Body of pancreas (tissue), 4 donors: Measurements from ENCODE around the gene HNRNPU. TPM values are rescaled to one million over a fixed set of nuclear protein-coding genes. Genes with fewer than 3 reads are reported as not detected.

Experiments
- ATAC-seq: fragments of 150-250 bp; one replicate; pipeline ENCODE4 v1.9.1; 2016
- DNase-seq, 4 donors: peaks; one replicate each; pipeline ENCODE4 v3.0.0-alpha.2; 2019
- H3K27ac ChIP-seq, 4 donors: fragments of 200-600 bp; sonication (generic); 1 replicate in 3 of 4; 2 replicates in 1 of 4; pipeline versions ENCODE4 v1.5.1 to v1.6.1; 2016 to 2019; ENCODE audit warnings: mild to moderate bottlenecking in 1 of 4, mixed read lengths in 1 of 4, moderate library complexity in 1 of 4
- H3K27me3 ChIP-seq, 2 donors: fragments of 200-600 bp; sonication (generic); one replicate each; pipeline ENCODE4 v1.6.0; 2016; ENCODE audit warnings: mild to moderate bottlenecking in 1 of 2
- H3K36me3 ChIP-seq, 2 donors: fragments of 200-600 bp; sonication (generic); replicated peaks in 1 of 2; 2 replicates each; pipeline ENCODE4 v1.5.1; 2016; ENCODE audit warnings: low read depth in 2 of 2; ENCODE audit not compliant: insufficient read depth in 1 of 2
- H3K4me1 ChIP-seq: fragments of 200-600 bp; sonication (generic); one replicate; pipeline ENCODE4 v1.6.0; 2016
- H3K4me3 ChIP-seq, 2 donors: fragments of 200-600 bp; sonication (generic); 1 replicate in 1 of 2; 2 replicates in 1 of 2; pipeline ENCODE4 v1.5.1; 2016 to 2019
- H3K9me3 ChIP-seq, 3 donors: fragments of 200-600 bp; sonication (generic); 1 replicate in 2 of 3; 2 replicates in 1 of 3; pipeline ENCODE4 v1.5.1; 2016
- CTCF ChIP-seq, 7 experiments: fragments of 450-650 bp in 4 of 7; fragments of 200-600 bp in 3 of 7; sonication (generic) in 3 of 7; IDR thresholded peaks; one replicate each; pipeline ENCODE4 v1.5.1; 2016 to 2019; ENCODE audit warnings: antibody characterized with exemption in 7 of 7
- POLR2A ChIP-seq, 3 donors: fragments of 450-650 bp; IDR thresholded peaks; one replicate each; pipeline ENCODE4 v1.6.1; 2016; ENCODE audit warnings: antibody characterized with exemption in 3 of 3, mild to moderate bottlenecking in 2 of 3
- WGBS, 2 donors: methylation state at CpG; one replicate each; pipeline ENCODE4 v1.1.5; 2017; 5-methylcytosine and 5-hydroxymethylcytosine counted together
- intact Hi-C: fragments of 100-400 bp; cut with DNase I; formaldehyde crosslinking; loops from one replicate; pipeline ENCODE4 v1.15.1; 2023
- total RNA-seq, 2 donors: library from RNA; depleted of rRNA; stranded (reverse); fragments of >200 nt; gene quantifications; one replicate each; pipeline ENCODE4 v1.1.0, GENCODE V29; 2016

Gene HNRNPU
- total RNA-seq, 2 donors from 2014 or later = 201 to 294 TPM

- no peak for DNase-seq
- no peaks in the 10 kb centered on the region for H3K9me3 ChIP-seq
- H3K4me3 ChIP-seq = no peak overlapping the region
- no peak for ATAC-seq
- H3K27ac ChIP-seq = no peak overlapping the region
- TF ChIP-seq POLR2A (IDR thresholded peaks at IDR 0.05) (no peak), CTCF (IDR thresholded peaks at IDR 0.05) (no peak)
- intact Hi-C loops = no loop called here
- H3K4me1 ChIP-seq = no peaks in the 10 kb centered on the region
- no peaks in the 10 kb centered on the region for H3K27me3 ChIP-seq
- no peaks in the 10 kb centered on the region for H3K36me3 ChIP-seq
- WGBS, 2 donors = 62 to 72% methylated on average over 15 of the region's 15 CpGs
Observed at GRCh38 chr1:244897476-244898254, 33.3 kb upstream of the HNRNPU start.

DNA sequence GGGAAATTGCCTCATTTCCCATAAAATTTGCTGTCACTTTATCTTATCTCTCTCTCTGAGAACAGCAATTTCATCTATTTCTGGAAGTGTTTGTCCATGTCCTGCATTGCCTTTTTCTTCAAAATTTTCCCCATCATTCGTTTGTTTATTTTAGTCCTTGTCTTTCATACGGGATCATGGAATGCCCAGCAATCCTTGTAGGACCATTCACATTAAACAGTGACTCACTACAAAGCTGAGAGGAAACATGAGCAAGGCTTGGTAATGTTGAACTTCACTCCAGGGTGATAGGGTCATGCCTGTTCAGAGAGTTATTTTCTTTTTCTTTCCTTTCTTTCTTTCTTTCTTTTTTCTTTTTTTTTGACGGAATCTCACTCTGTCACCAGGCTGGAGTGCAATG, 32.2 kb upstream of the HNRNPU start:
- Histone ChIP-seq H3K9me3 (no peaks in the 10 kb centered on the region), H3K27ac (no peak overlapping the region), H3K4me3 (no peak overlapping the region), H3K27me3 (no peaks in the 10 kb centered on the region), H3K36me3 (no peaks in the 10 kb centered on the region), H3K4me1 (no peaks in the 10 kb centered on the region)
- WGBS, 2 donors = 64 to 70% methylated on average over 3 of the region's 3 CpGs
- DNase-seq (no peak), ATAC-seq (no peak)
- TF ChIP-seq POLR2A (IDR thresholded peaks at IDR 0.05) (no peak), CTCF (IDR thresholded peaks at IDR 0.05) (no peak)
- intact Hi-C loops = no loop called here

DNA sequence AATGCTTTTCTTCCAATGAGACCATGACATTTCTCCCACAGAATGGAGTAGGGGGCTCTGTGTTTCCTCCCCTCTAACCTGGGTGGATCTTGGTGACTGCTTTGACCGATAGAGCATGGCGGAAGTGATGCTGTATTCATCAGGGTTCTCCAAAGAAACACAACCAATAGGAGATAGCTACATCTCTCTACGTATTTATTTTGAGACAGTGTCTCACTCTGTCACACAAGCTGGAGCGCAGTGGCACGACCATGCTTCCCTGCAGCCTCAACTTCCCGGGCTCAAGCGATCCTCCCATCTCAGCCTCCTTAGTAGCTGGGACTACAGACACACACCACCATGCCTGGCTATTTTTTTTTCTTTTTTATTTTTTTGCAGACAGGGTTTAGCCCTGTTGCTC, 29.5 kb upstream of the HNRNPU start:
- ATAC-seq (no peak), DNase-seq (no peak)
- Histone ChIP-seq H3K4me1 (no peaks in the 10 kb centered on the region), H3K27me3 (no peaks in the 10 kb centered on the region), H3K9me3 (no peaks in the 10 kb centered on the region), H3K27ac (no peak overlapping the region), H3K4me3 (no peak overlapping the region), H3K36me3 (no peaks in the 10 kb centered on the region)
- intact Hi-C loops = no loop called here
- TF ChIP-seq CTCF (IDR thresholded peaks at IDR 0.05) = no peak
- WGBS, 2 donors = 76 to 90% methylated on average over 7 of the region's 7 CpGs

DNA sequence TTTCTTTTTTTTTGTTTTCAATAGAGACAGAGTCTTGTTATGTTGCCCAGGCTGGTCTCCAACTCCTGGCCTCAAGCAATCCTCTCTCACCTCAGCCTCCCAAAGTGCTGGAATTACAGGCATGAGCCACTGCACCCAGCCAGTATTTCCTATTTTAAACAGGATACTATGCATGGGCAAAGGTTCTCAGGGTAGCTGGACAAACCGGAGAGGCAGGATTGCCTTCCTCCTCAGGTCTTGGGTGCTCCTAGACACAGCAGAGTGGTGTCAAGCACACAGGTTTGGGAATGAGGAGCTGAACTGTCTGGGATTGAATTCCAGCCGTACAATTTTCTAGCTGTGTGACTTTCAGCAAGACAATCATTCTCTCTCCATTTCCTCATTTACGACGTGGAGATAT, 22.9 kb upstream of the HNRNPU start:
- H3K4me1 ChIP-seq = no peaks in the 10 kb centered on the region
- no peaks in the 10 kb centered on the region for H3K9me3 ChIP-seq
- ATAC-seq = no peak
- H3K27me3 ChIP-seq = no peaks in the 10 kb centered on the region
- no peak overlapping the region for H3K4me3 ChIP-seq
- H3K36me3 ChIP-seq = no peaks in the 10 kb centered on the region
- intact Hi-C loops = no loop called here
- TF ChIP-seq POLR2A (IDR thresholded peaks at IDR 0.05) (no peak), CTCF (IDR thresholded peaks at IDR 0.05) (no peak)
- WGBS, 2 donors = 81 to 86% methylated on average over 4 of the region's 4 CpGs
- DNase-seq = no peak
- no peak overlapping the region for H3K27ac ChIP-seq
